KMS-11 (cell line): Measurements from ENCODE around the gene KCTD12.

Source experiments
- H2AFZ ChIP-seq: fragments of 200-600 bp; sonication (generic); 2 replicates; pipeline ENCODE4 v1.6.1; 2016; ENCODE audit warnings: antibody characterized with exemption, mixed run types, low read depth
- H3K27ac ChIP-seq: fragments of 200-600 bp; sonication (generic); 2 replicates; pipeline ENCODE4 v1.6.1; 2016; ENCODE audit warnings: mild to moderate bottlenecking, mixed run types
- H3K27me3 ChIP-seq: fragments of 200-600 bp; sonication (generic); 2 replicates; pipeline ENCODE4 v1.6.1; 2017; ENCODE audit warnings: mild to moderate bottlenecking, low read depth, mixed run types, moderate library complexity; ENCODE audit not compliant: insufficient read depth
- H3K36me3 ChIP-seq: fragments of 200-600 bp; sonication (generic); 2 replicates; pipeline ENCODE4 v1.6.1; 2017; ENCODE audit warnings: mild to moderate bottlenecking, mixed run types; ENCODE audit not compliant: insufficient read depth
- H3K4me1 ChIP-seq: fragments of 200-600 bp; sonication (generic); 2 replicates; pipeline ENCODE4 v1.6.1; 2016; ENCODE audit warnings: mild to moderate bottlenecking, low read depth, mixed run types; ENCODE audit not compliant: poor library complexity, severe bottlenecking
- H3K4me2 ChIP-seq: fragments of 200-600 bp; sonication (generic); 2 replicates; pipeline ENCODE4 v1.7.0; 2016; ENCODE audit warnings: mild to moderate bottlenecking, mixed run types
- H3K4me3 ChIP-seq: fragments of 200-600 bp; sonication (generic); IDR thresholded peaks from 2 replicates; pipeline ENCODE4 v1.6.1; 2017; ENCODE audit warnings: low read depth, low read length, mixed read lengths; ENCODE audit not compliant: insufficient read depth
- H3K79me2 ChIP-seq: fragments of 200-600 bp; sonication (generic); 2 replicates; pipeline ENCODE4 v1.6.1; 2016; ENCODE audit warnings: low read depth, mixed run types; ENCODE audit not compliant: insufficient read depth
- H3K9ac ChIP-seq: fragments of 200-600 bp; sonication (generic); 2 replicates; pipeline ENCODE4 v1.6.1; 2016; ENCODE audit warnings: mild to moderate bottlenecking, mixed run types
- H4K20me1 ChIP-seq: fragments of 200-600 bp; sonication (generic); 2 replicates; pipeline ENCODE4 v1.6.1; 2016; ENCODE audit warnings: mild to moderate bottlenecking, mixed run types; ENCODE audit not compliant: insufficient read depth
- CTCF ChIP-seq: fragments of 200-600 bp; sonication (generic); conservative IDR thresholded peaks from 2 replicates; pipeline ENCODE4 v1.6.1; 2017; ENCODE audit warnings: low read depth, mild to moderate bottlenecking, antibody characterized with exemption, low read length, moderate library complexity, mixed read lengths

Gene KCTD12

GRCh38 chr13:76883236-76883635 lies 3.0 kb downstream of the KCTD12 start:
- peaks cover 17% of the 10 kb centered on the region for H3K4me1 ChIP-seq
- H3K79me2 ChIP-seq = peaks cover 8% of the 10 kb centered on the region; the same call in 1 of the 2 replicates
- no peak overlapping the region for H3K9ac ChIP-seq
- no peak overlapping the region for H3K4me3 ChIP-seq
- H4K20me1 ChIP-seq = no peaks in the 10 kb centered on the region
- TF ChIP-seq CTCF = no peak
- H3K27me3 ChIP-seq = no peaks in the 10 kb centered on the region
- no peaks in the 10 kb centered on the region for H3K36me3 ChIP-seq
- no peak overlapping the region for H3K27ac ChIP-seq
- peak overlapping the region; percentile 87 for H3K4me2 ChIP-seq
- H2AFZ ChIP-seq = no peak overlapping the region

- Histone ChIP-seq H3K4me2 (no peak overlapping the region), H2AFZ (no peak overlapping the region), H3K4me1 (peaks cover 17% of the 10 kb centered on the region), H3K27me3 (no peaks in the 10 kb centered on the region), H4K20me1 (no peaks in the 10 kb centered on the region), H3K9ac (no peak overlapping the region), H3K79me2 (peaks cover 8% of the 10 kb centered on the region; the same call in 1 of the 2 replicates), H3K4me3 (no peak overlapping the region), H3K36me3 (no peaks in the 10 kb centered on the region), H3K27ac (no peak overlapping the region)
- no peak for TF ChIP-seq CTCF
These were observed 3.8 kb downstream of the KCTD12 start for GRCh38 chr13:76882431-76882830.

- Histone ChIP-seq H3K4me1 (peaks cover 17% of the 10 kb centered on the region), H3K36me3 (no peaks in the 10 kb centered on the region), H4K20me1 (no peaks in the 10 kb centered on the region), H3K27ac (peak overlapping the region; percentile 29; the same call in 1 of the 2 replicates), H3K79me2 (peaks cover 8% of the 10 kb centered on the region; the same call in 1 of the 2 replicates), H3K4me3 (no peak overlapping the region), H2AFZ (0 out of 2 replicates have a peak overlapping the region, but pooled peaks have one; percentile 2), H3K4me2 (peak overlapping the region; percentile 7; the same call in 1 of the 2 replicates), H3K9ac (no peak overlapping the region), H3K27me3 (no peaks in the 10 kb centered on the region)
- no peak for TF ChIP-seq CTCF
These were observed 6.3 kb downstream of the KCTD12 start for GRCh38 chr13:76879883-76880270.

- Histone ChIP-seq H2AFZ (0 out of 2 replicates have a peak overlapping the region, but pooled peaks have one; percentile 2), H3K27ac (peak overlapping the region; percentile 29; the same call in 1 of the 2 replicates), H3K9ac (no peak overlapping the region), H3K4me3 (no peak overlapping the region), H4K20me1 (no peaks in the 10 kb centered on the region), H3K27me3 (no peaks in the 10 kb centered on the region), H3K4me1 (peaks cover 17% of the 10 kb centered on the region), H3K36me3 (no peaks in the 10 kb centered on the region), H3K79me2 (peaks cover 8% of the 10 kb centered on the region; the same call in 1 of the 2 replicates), H3K4me2 (peak overlapping the region; percentile 7; the same call in 1 of the 2 replicates)
- no peak for TF ChIP-seq CTCF
These were observed 6.9 kb downstream of the KCTD12 start for GRCh38 chr13:76879203-76879882.
